Activated CD4-positive, alpha-beta memory T cell treated with anti-CD3 and anti-CD28 coated beads for 36 hours (primary cell): ENCODE data around the gene SPTBN1. TPM values are rescaled to one million over a fixed set of nuclear protein-coding genes. Genes with fewer than 3 reads are reported as not detected.

Source experiments
- CTCF ChIA-PET: fragments of 350-600 bp; sonication (Branson Sonifier 250); formaldehyde crosslinking; loops from one replicate; lab custom pipeline; 2021; ENCODE audit warnings: antibody characterized with exemption, inconsistent platforms; lab: Charles Lee
- POLR2A ChIA-PET: fragments of 350-600 bp; sonication (Branson Sonifier 250); formaldehyde crosslinking; loops from one replicate; lab custom pipeline; 2021; ENCODE audit warnings: antibody characterized with exemption; lab: Charles Lee
- DNase-seq: peaks from one replicate; pipeline ENCODE4 v3.0.0-alpha.2; 2020
- H3K27ac Mint-ChIP-seq: one replicate; pipeline ENCODE4 v1.8.0; 2021; ENCODE audit warnings: mixed read lengths
- H3K27me3 Mint-ChIP-seq: one replicate; pipeline ENCODE4 v1.8.0; 2021; ENCODE audit warnings: mixed read lengths
- H3K36me3 Mint-ChIP-seq: one replicate; pipeline ENCODE4 v1.8.0; 2021; ENCODE audit warnings: mixed read lengths
- H3K4me1 Mint-ChIP-seq: one replicate; pipeline ENCODE4 v1.8.0; 2021; ENCODE audit warnings: low read depth, mixed read lengths
- H3K4me3 Mint-ChIP-seq: one replicate; pipeline ENCODE4 v1.8.0; 2021; ENCODE audit warnings: mild to moderate bottlenecking, mixed read lengths
- H3K9me3 Mint-ChIP-seq: one replicate; pipeline ENCODE4 v1.8.0; 2021; ENCODE audit warnings: mixed read lengths
- intact Hi-C: fragments of 100-400 bp; cut with micrococcal nuclease; formaldehyde crosslinking; loops from one replicate; pipeline ENCODE4 v1.15.1; 2023
- total RNA-seq, 2 experiments: library from RNA; stranded (reverse); gene quantifications; one replicate each; pipeline ENCODE4 v1.2.3, GENCODE V29; 2021

The SPTBN1 gene
- total RNA-seq, 2 experiments from 2014 or later, result 67.5 to 68.1 TPM

GRCh38 chr2:54656863-54657262 is 200.7 kb downstream of the SPTBN1 start:
- Mint-ChIP-seq H3K27ac (no peak overlapping the region), H3K9me3 (no peaks in the 10 kb centered on the region), H3K36me3 (peaks cover 55% of the 10 kb centered on the region), H3K4me1 (peaks cover 24% of the 10 kb centered on the region), H3K27me3 (no peaks in the 10 kb centered on the region), H3K4me3 (no peak overlapping the region)
- CTCF ChIA-PET, result interaction anchor here (0.7 to 6.5 kb wide), 11 partner anchors 9 to 502 kb away, joined by 3 to 106 read pairs (median 8); no protein-coding TSS in a partner anchor
- intact Hi-C loops, result loop anchor here (1.0 kb wide), 1 partner anchor 47 kb away; no protein-coding TSS in a partner anchor
- POLR2A ChIA-PET, result no interaction called here
- no peak for DNase-seq

DNA sequence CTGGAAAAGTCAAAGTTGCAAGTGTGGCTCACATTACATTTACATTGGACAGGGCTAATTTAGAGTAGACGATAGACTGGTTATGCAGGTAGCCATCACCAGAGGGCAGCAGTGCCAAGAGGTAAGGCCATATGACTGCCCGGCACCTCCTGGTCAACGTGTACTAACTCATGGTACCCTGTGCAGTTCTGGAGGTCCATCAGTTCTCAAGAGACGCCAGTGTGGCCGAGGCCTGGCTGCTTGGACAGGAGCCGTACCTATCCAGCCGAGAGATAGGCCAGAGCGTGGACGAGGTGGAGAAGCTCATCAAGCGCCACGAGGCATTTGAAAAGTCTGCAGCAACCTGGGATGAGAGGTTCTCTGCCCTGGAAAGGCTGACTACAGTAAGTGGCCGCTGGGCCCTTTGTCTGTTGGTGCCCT is 201.5 kb downstream of the SPTBN1 start:
- peaks cover 60% of the 10 kb centered on the region for H3K36me3 Mint-ChIP-seq
- peak; percentile 55 for DNase-seq
- ChIA-PET POLR2A (interaction anchor here (0.9 to 1.1 kb wide), 2 partner anchors 23 to 47 kb away, joined by 3 to 5 read pairs; no protein-coding TSS in a partner anchor), CTCF (interaction anchor here (0.6 to 6.5 kb wide), 20 partner anchors 8 to 550 kb away, joined by 3 to 106 read pairs (median 4); no protein-coding TSS in a partner anchor)
- H3K27ac Mint-ChIP-seq, result peak overlapping the region; percentile 57
- no peaks in the 10 kb centered on the region for H3K27me3 Mint-ChIP-seq
- H3K4me3 Mint-ChIP-seq, result no peak overlapping the region
- intact Hi-C loops, result loop anchor here (1.0 kb wide), 2 partner anchors 23 to 47 kb away; no protein-coding TSS in a partner anchor
- H3K9me3 Mint-ChIP-seq, result no peaks in the 10 kb centered on the region
- H3K4me1 Mint-ChIP-seq, result peaks cover 18% of the 10 kb centered on the region

- no peaks in the 10 kb centered on the region for H3K9me3 Mint-ChIP-seq
- H3K4me1 Mint-ChIP-seq, result peaks cover 15% of the 10 kb centered on the region
- peaks cover 58% of the 10 kb centered on the region for H3K36me3 Mint-ChIP-seq
- ChIA-PET CTCF (interaction anchor here (0.6 to 6.5 kb wide), 16 partner anchors 7 to 551 kb away, joined by 3 to 106 read pairs (median 6); no protein-coding TSS in a partner anchor), POLR2A (interaction anchor here (0.9 to 1.1 kb wide), 2 partner anchors 22 to 48 kb away, joined by 3 to 5 read pairs; no protein-coding TSS in a partner anchor)
- no peaks in the 10 kb centered on the region for H3K27me3 Mint-ChIP-seq
- DNase-seq, result peak; percentile 42
- no peak overlapping the region for H3K4me3 Mint-ChIP-seq
- peak overlapping the region; percentile 28 for H3K27ac Mint-ChIP-seq
- intact Hi-C loops, result loop anchor here (1.0 kb wide), 1 partner anchor 22 kb away; no protein-coding TSS in a partner anchor
These were observed 202.5 kb downstream of the SPTBN1 start for GRCh38 chr2:54658564-54659071.

GRCh38 chr2:54659527-54659926 is 203.4 kb downstream of the SPTBN1 start:
- H3K36me3 Mint-ChIP-seq, result peaks cover 59% of the 10 kb centered on the region
- POLR2A ChIA-PET, result no interaction called here
- H3K4me1 Mint-ChIP-seq, result peaks cover 14% of the 10 kb centered on the region

DNA sequence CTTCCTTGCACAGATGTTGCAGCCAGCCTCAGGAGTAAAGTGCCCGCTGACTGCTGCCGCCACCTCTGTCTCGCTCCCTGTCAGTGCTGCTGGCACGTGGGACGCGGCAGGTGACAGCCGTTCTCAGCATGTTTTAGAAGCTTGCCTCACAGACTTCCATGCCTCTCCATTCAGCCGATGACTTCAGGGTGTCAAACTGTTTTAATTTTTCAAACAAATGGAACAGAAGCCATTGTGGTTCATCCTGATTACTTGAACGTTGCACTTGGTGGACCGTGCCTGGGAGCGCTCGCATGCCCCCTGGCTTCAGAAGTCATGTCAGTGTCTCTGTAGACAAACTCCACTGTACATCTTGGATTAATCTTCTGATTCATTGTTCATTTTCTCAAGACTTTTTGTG is 204.6 kb downstream of the SPTBN1 start:
- intact Hi-C loops, result no loop called here
- no peak for DNase-seq
- Mint-ChIP-seq H3K27ac (no peak overlapping the region), H3K9me3 (no peaks in the 10 kb centered on the region), H3K4me1 (peaks cover 13% of the 10 kb centered on the region), H3K4me3 (no peak overlapping the region), H3K27me3 (no peaks in the 10 kb centered on the region), H3K36me3 (peaks cover 57% of the 10 kb centered on the region)
- POLR2A ChIA-PET, result no interaction called here
- CTCF ChIA-PET, result interaction anchor here (0.9 to 6.5 kb wide), 4 partner anchors 17 to 178 kb away, joined by 4 to 106 read pairs (median 40); no protein-coding TSS in a partner anchor

More at GRCh38 chr2:54659527-54659926, 203.4 kb downstream of the SPTBN1 start:
- no peak overlapping the region for H3K27ac Mint-ChIP-seq
- no peak overlapping the region for H3K4me3 Mint-ChIP-seq
- H3K27me3 Mint-ChIP-seq, result no peaks in the 10 kb centered on the region
- no peak for DNase-seq
- CTCF ChIA-PET, result interaction anchor here (2.0 to 6.5 kb wide), 2 partner anchors 45 to 180 kb away, joined by 4 to 106 read pairs; no protein-coding TSS in a partner anchor
- intact Hi-C loops, result no loop called here
- H3K9me3 Mint-ChIP-seq, result no peaks in the 10 kb centered on the region

DNA sequence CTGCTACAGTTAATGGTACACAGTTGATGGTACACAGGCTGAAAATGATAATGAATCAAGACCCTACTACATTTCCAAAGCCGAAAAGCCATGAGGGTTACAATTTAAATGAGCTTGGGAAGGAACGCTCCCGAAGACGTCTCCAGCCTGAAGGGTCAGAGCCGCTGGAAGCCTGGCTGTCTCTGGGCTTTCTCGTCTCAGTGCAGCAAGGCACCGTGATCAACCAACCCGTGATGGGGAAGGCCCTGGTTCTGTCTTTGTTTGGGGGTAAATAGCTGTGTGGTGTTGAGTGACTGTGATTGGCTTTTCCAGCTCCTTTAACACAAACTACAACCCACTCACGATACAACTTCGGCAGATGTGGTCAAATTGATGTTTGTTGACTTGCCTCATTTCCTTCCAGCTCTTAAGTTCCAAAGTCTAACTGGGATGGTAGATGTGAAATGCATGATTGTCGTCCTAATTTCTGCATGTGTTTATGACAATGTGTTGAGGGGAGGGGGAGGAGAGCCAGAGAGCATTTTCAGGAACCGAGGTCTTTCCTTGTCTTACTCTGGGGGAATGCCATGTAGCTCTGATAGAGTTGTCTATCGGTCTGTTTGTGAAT is 207.4 kb downstream of the SPTBN1 start:
- Mint-ChIP-seq H3K4me1 (peaks cover 4% of the 10 kb centered on the region), H3K27me3 (no peaks in the 10 kb centered on the region), H3K27ac (no peak overlapping the region), H3K4me3 (no peak overlapping the region), H3K36me3 (peaks cover 64% of the 10 kb centered on the region), H3K9me3 (no peaks in the 10 kb centered on the region)
- DNase-seq, result no peak
- ChIA-PET POLR2A (interaction anchor here (1.0 kb wide), 1 partner anchor 103 kb away, joined by 3 read pairs; no protein-coding TSS in a partner anchor), CTCF (interaction anchor here (0.6 to 7.1 kb wide), 8 partner anchors 9 to 988 kb away, joined by 3 to 228 read pairs (median 29); no protein-coding TSS in a partner anchor)
- intact Hi-C loops, result loop anchor here (2.0 kb wide), 2 partner anchors 17 to 175 kb away; no protein-coding TSS in a partner anchor

DNA sequence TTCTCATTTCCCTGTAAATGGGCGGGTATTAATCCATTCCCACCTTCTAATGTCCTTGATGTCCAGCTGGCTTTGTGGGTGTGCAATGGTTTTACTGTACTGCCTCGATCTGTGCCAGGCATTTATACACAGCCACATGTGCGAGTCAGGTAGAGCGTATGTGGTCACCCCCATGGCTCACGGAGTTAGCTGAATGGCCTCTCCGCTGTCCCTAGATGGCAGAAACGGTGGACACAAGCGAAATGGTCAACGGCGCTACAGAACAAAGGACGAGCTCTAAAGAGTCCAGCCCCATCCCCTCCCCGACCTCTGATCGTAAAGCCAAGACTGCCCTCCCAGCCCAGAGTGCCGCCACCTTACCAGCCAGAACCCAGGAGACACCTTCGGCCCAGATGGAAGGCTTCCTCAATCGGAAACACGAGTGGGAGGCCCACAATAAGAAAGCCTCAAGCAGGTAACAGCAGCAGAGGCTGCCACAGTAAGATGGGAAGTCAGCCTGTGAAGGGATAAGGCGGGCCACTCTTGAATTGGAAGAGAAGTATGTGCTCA is 208.2 kb downstream of the SPTBN1 start:
- H3K36me3 Mint-ChIP-seq, result peaks cover 63% of the 10 kb centered on the region

GRCh38 chr2:54665436-54665856 is 209.3 kb downstream of the SPTBN1 start:
- H3K27ac Mint-ChIP-seq, result no peak overlapping the region

More for the DNA sequence above, 208.2 kb downstream of the SPTBN1 start:
- H3K27me3 Mint-ChIP-seq, result no peaks in the 10 kb centered on the region
- intact Hi-C loops, result loop anchor here (2.0 kb wide), 2 partner anchors 16 to 174 kb away; no protein-coding TSS in a partner anchor
- POLR2A ChIA-PET, result no interaction called here
- CTCF ChIA-PET, result interaction anchor here (0.6 to 7.1 kb wide), 20 partner anchors 8 to 511 kb away, joined by 3 to 228 read pairs (median 6); partner anchors contain the start of gene EML6
- no peaks in the 10 kb centered on the region for H3K9me3 Mint-ChIP-seq
- no peak overlapping the region for H3K27ac Mint-ChIP-seq
- peaks cover 2% of the 10 kb centered on the region for H3K4me1 Mint-ChIP-seq
- H3K4me3 Mint-ChIP-seq, result no peak overlapping the region
- no peak for DNase-seq

DNA sequence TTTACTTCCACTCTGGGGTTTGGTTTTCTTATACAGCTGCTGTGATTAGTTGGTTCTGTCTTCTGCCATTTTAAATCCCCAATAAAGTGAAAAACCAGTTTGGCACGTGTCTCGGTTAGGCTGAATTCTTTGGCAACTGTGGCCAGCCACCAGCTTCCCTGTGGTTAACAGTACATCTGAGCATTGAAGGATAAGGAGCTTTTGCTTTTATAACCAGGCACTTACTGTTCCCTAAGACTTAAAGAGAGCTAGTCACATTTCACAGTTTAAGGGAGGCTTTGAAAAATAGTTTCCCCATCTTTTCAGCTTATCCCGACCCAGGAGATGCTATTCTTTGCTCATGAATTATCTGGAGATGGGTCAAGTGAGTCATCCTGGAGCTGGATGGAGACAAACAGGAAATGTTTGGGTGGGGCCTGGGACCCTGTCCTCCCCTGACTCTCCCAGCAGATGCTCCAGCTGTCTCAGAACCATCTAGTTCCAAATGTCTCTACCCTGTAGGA is 210.1 kb downstream of the SPTBN1 start:
- no peaks in the 10 kb centered on the region for H3K9me3 Mint-ChIP-seq
- no peak for DNase-seq
- H3K4me3 Mint-ChIP-seq, result no peak overlapping the region
- H3K27me3 Mint-ChIP-seq, result no peaks in the 10 kb centered on the region
- ChIA-PET POLR2A (interaction anchor here (0.6 to 1.8 kb wide), 3 partner anchors 38 to 108 kb away, joined by 3 to 5 read pairs (median 3); no protein-coding TSS in a partner anchor), CTCF (interaction anchor here (0.6 to 7.1 kb wide), 29 partner anchors 10 to 556 kb away, joined by 3 to 228 read pairs (median 4); partner anchors contain the start of gene EML6)
- H3K4me1 Mint-ChIP-seq, result peaks cover 2% of the 10 kb centered on the region
- H3K36me3 Mint-ChIP-seq, result peaks cover 53% of the 10 kb centered on the region
- H3K27ac Mint-ChIP-seq, result no peak overlapping the region
- intact Hi-C loops, result no loop called here

More at GRCh38 chr2:54665436-54665856, 209.3 kb downstream of the SPTBN1 start:
- Mint-ChIP-seq H3K4me3 (no peak overlapping the region), H3K36me3 (peaks cover 53% of the 10 kb centered on the region), H3K27me3 (no peaks in the 10 kb centered on the region), H3K4me1 (peaks cover 2% of the 10 kb centered on the region), H3K9me3 (no peaks in the 10 kb centered on the region)
- ChIA-PET CTCF (interaction anchor here (0.6 to 7.1 kb wide), 42 partner anchors 9 to 818 kb away, joined by 3 to 228 read pairs (median 4); partner anchors contain the start of gene EML6), POLR2A (interaction anchor here (0.6 to 1.8 kb wide), 3 partner anchors 39 to 107 kb away, joined by 3 to 5 read pairs (median 3); no protein-coding TSS in a partner anchor)
- DNase-seq, result peak; percentile 53
- intact Hi-C loops, result loop anchor here (1.0 to 2.0 kb wide), 4 partner anchors 15 to 173 kb away; no protein-coding TSS in a partner anchor

- intact Hi-C loops, result no loop called here
- DNase-seq, result no peak
- ChIA-PET CTCF (interaction anchor here (0.6 to 7.1 kb wide), 26 partner anchors 11 to 745 kb away, joined by 3 to 228 read pairs (median 4); partner anchors contain the start of gene EML6), POLR2A (interaction anchor here (1.8 kb wide), 1 partner anchor 38 kb away, joined by 5 read pairs; no protein-coding TSS in a partner anchor)
- H3K4me1 Mint-ChIP-seq, result peaks cover 2% of the 10 kb centered on the region
- H3K27me3 Mint-ChIP-seq, result no peaks in the 10 kb centered on the region
- peaks cover 50% of the 10 kb centered on the region for H3K36me3 Mint-ChIP-seq
- no peak overlapping the region for H3K27ac Mint-ChIP-seq
- no peak overlapping the region for H3K4me3 Mint-ChIP-seq
- H3K9me3 Mint-ChIP-seq, result no peaks in the 10 kb centered on the region
These were observed 210.6 kb downstream of the SPTBN1 start for GRCh38 chr2:54666634-54667265.
